GM12892 (cell line): ENCODE measurements around the gene EEF2K.

ENCODE experiments used
- POLR2A ChIP-seq: IDR thresholded peaks from 2 replicates; pipeline ENCODE4 v1.6.1; 2011; ENCODE audit warnings: low read depth, low read length, control low read depth
- POLR2AphosphoS5 ChIP-seq: IDR thresholded peaks from 2 replicates; pipeline ENCODE4 v1.6.1; 2011; ENCODE audit warnings: low read depth, low read length, control low read depth

GRCh38 chr16:22181843-22182242, 24.2 kb upstream of the EEF2K start:
- TF ChIP-seq POLR2AphosphoS5: no peak
- TF ChIP-seq POLR2A: no peak
